HG02623 (cell line): Measurements from ENCODE around the gene GOLGA8A.
"Not testable (repeated sequence)": the region's sequence is repeated elsewhere in the genome, so short reads cannot be mapped to it uniquely, and the experiment has no call there.

ENCODE experiments used
- ATAC-seq: cut with Tn5 transposase; IDR thresholded peaks from one replicate; pipeline ENCODE4 v1.9.1; 2021; ENCODE audit warnings: moderate library complexity; ENCODE audit not compliant: unreplicated experiment

The GOLGA8A gene

GRCh38 chr15:34437687-34438086 lies at the start of gene GOLGA8A:
TSS of gene GOLGA8A (minus strand) at chr15:34437808. CDS start at chr15:34389691, 48,117 bp downstream.
- ATAC-seq = peak; percentile 66

DNA sequence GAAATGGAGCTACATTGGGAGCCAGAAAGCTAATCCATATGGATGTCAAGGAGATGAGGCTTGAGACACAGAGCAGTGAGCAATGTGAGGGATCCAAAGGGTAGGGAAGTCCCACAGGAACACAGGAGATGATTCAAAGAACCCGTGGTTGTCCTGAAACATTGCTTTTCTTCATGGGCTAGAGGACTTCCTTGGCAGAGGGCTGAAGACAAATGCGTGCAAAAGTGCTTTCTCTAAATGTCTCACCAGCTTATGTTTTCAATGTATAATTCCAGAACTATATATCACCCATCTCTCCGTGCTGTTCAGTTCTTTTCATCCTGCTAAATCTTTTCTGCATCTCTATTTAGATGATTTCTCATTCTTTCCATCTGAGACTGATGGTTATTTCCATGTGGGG lies 46.0 kb upstream of the GOLGA8A start:
- ATAC-seq = no peak

DNA sequence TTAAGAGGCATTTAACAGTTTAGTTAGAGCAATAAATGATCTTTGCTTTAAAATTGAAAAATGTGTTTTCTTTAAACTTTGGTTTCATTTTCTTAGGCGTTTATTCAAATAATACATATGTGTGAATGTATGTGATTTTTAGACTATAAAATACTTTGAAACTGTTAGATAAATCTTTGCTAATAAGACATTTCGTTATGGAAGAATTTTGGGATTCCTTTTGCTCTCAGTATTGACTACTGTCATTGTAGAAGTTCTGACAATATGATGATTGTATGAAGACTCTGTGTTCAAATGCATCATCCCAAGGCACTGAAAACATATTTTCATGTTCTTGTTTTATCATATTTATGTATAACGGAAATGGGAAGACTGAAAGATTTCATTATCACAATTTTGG lies 43.8 kb upstream of the GOLGA8A start:
- no peak for ATAC-seq

DNA sequence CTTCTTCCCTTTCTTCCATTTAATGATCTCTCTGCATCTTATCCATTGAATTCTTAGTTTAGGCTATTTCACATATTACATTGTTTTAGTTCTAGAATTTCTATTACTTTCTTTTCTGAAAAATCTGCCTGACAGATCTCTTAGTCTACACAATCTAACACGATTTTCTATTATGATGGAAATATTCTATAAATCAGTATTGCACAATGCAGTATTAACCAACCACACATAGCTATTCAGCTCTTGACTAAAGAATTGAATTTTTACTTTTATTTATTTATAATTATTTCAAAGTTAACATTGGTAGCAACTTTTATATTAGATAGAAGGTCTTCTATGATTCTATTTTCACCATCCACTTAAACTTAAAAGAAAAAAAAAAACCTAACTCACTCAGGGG lies 36.2 kb upstream of the GOLGA8A start:
- no peak for ATAC-seq

- ATAC-seq = no peak
Measured at GRCh38 chr15:34472947-34473346, 35.3 kb upstream of the GOLGA8A start.

GRCh38 chr15:34470892-34471291 lies 33.3 kb upstream of the GOLGA8A start:
- no peak for ATAC-seq

DNA sequence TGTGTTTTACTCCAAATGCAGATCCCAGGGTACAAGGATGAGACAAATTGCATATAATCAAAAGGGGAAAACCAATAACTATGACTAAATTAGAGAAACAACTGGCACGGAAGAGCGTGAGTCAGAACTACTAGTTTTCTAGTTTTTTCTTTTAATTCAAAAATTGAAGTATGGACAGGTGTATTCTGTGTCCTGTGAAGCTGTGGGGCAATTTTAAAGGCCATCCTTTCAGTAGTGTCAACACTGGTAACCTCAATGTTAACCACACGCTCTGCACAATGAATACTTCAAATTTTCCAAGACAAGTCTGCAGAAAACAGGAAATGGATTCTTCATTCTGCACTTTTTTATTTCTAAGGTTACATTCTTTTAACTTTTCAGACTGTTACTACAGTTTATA lies 32.5 kb upstream of the GOLGA8A start:
- ATAC-seq = no peak

DNA sequence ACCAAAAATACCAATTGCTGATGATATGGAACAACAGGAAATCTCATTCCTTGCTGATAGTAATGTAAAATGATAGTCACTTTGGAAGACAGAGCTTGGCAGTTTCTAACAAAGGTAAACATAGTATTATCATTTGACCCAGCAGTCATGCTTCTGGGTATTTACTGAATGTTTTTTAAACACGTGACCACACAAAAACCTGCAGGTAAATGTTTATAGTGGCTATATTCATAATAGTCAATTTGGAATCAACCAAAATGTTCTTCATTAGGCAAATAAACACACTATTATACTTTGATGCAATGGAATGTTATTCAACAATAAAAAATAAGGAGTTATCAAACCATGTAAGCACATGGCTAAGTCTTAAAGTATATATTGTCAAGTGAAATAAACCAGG lies 24.1 kb upstream of the GOLGA8A start:
- ATAC-seq = no peak

- ATAC-seq = no peak
Measured at GRCh38 chr15:34460451-34460850, 22.8 kb upstream of the GOLGA8A start.

DNA sequence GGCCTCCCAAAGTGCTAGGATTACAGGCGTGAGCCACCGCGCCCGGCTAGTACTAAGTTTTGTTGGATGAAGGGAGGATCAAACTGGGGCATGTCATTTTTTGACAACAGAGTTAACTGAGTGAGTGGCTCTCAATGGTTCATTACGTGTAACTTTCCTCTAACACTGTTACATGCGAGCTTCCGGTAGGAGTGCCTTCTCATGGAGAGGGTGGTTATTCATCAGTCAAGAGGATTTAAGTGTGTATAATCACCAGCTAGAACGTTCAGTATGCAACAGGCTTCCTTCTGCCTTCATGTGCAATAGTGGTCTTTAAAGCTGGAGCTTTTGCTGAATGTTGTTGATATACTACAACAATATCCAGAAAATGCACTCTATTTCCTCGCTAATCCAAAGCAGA lies 19.1 kb upstream of the GOLGA8A start:
- no peak for ATAC-seq

GRCh38 chr15:34442891-34443290 lies 5.3 kb upstream of the GOLGA8A start:
- no peak for ATAC-seq

- ATAC-seq = no peak
Measured at GRCh38 chr15:34439878-34440277, 2.3 kb upstream of the GOLGA8A start.

DNA sequence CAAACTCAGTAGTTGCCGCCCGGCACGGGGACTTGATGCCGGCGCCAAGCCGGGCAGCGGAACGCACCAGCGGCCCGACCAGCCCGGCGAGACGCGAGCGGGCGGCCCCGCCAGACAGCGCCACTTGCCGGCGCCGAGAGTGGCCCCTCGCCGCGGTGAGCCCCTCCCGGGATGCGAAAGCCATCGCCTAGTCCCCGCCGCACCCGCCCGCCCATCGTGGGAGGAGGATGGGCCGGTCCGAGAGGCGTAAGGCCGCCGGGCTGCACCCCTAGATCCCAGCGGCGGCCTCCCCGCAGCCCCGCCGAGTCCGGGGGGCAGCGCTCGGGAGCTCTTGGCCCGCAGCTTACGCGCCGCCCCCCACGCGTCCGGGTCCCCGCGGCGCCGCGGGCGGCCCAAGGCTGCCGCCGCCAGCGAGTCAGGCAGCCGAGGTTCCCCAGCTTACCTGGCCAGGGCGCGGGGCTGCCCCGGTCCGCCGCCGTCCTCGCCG lies 609 bp downstream of the GOLGA8A start:
- ATAC-seq = no peak

GRCh38 chr15:34436126-34436955 lies 1.3 kb downstream of the GOLGA8A start:
- no peak for ATAC-seq

GRCh38 chr15:34435658-34436057 lies 1.9 kb downstream of the GOLGA8A start:
- ATAC-seq = no peak

DNA sequence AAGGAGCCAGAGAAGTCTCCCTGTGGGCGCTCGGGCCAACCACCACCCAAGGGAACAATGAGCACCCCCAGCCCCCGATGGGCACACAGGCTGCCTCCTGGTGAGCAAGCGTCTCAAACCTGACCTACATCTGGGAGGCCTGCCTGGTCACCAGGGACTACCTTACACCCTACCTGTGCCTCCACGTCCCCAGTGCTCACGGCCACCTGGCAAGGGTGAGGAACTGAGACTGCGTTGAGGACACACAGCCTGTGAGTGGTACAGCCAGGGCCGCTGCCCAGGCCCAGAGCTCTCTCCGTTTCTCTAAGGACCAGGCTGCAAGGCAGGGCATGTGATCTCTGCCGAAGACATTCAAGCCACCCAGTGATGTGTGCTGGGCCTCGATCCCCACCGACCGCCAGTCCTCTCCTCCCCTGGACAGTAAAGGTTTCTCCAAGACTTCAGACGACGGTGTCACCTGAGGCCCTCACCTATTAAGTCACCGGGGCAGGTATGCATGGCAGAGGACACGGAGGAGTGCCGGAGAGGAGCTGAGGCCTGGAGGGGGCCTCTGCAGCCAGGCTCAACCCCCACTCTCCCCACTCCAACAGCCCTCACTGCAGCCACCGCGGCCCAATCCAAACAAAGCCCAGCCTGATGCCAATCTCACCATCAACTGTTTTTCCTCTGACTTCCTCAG lies 2.8 kb downstream of the GOLGA8A start:
- no peak for ATAC-seq

DNA sequence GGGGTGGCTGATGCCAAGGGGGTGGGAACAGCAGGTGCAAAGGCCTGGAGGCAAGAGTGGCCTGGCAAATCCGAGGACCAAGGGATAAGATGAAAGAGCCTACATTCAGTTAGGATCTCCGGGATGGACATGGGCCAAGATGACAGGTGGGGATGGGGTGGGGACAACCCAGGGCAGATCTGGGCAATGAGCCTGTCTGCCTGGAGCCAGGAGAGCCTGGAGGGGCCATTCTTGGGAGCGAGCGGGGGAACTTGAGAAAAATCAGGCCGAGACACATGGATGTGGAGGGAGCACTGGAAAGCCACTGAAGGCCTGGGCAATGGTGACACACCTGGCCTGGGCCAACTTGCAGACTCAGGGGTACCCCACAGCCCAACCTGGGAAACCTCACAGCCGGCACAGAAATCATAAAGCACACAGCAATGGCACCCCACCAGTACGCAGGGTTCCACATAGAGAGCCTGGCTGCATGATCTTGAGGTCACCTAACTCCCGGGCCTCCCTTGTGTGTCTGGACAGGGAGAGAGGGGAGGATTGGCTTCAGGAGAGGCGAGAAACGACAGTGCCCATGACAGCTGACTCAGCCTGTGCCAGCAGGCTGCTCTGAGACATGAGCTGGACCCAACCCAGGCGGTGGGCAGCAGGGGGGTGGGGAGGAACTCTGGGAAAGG lies 3.5 kb downstream of the GOLGA8A start:
- not testable (repeated sequence) for ATAC-seq

GRCh38 chr15:34430642-34431041 lies 7.0 kb downstream of the GOLGA8A start:
- not testable (repeated sequence) for ATAC-seq

GRCh38 chr15:34423425-34424090 lies 14.1 kb downstream of the GOLGA8A start:
- ATAC-seq = not testable (repeated sequence)

DNA sequence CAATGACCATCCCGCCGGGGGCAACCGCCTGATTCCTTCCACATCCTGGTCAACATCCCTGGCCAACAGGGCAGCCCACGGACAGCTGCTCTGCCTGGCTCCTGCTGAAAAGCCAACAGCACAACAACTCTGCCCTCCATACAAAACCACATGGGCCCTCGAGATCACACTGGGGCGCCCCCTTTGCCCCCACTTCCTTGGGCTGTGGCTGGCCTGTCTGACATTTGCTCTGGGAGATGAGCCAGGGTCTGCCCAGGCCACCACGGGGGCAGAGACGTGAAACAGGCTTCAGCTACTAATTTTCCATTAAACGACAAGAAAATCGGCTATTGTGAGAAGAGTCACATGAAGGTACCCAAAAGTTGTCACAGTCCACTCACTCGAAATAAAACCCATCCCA lies 16.7 kb downstream of the GOLGA8A start:
- ATAC-seq = not testable (repeated sequence)

DNA sequence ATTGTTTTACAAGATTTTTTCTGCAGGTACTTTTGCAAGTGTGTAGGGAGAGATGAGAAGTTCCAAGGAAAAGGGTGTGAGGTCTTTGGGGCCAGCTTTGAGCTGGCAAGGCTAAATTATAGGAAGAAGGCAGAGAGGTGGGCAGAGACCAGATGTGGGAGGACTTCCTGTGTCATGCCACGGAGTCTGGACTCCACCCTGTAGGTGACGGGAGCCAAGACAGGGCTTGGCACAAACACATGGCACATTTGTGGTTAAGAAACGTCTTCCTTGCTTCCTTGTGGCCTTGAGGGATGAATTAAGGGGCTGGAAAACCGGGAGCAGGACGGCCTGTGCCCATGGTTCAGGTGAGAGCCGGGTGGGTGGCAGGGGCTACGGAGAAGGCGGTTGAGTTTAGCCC lies 19.2 kb downstream of the GOLGA8A start:
- ATAC-seq = not testable (repeated sequence)
